HEK293T (cell line): Measurements from ENCODE around the gene NFS1.

Experiments used
- CTCF ChIA-PET: fragments of 350-600 bp; formaldehyde crosslinking; extraction: SDS; loops from one replicate; lab custom pipeline; 2021; ENCODE audit warnings: antibody characterized with exemption, inconsistent platforms; lab: Yijun Ruan, JAX
- POLR2A ChIA-PET: fragments of 350-600 bp; formaldehyde crosslinking; extraction: SDS; loops from one replicate; lab custom pipeline; 2020; ENCODE audit warnings: antibody characterized with exemption, inconsistent platforms; lab: Yijun Ruan, JAX
- DNase-seq: peaks from one replicate; pipeline ENCODE4 v3.0.0; 2012; ENCODE audit warnings: mixed read lengths; ENCODE audit errors: extremely low spot score
- ARNT ChIP-seq: fragments of 450-650 bp; IDR thresholded peaks from 2 replicates; pipeline ENCODE4 v1.6.1; 2017; ENCODE audit warnings: mild to moderate bottlenecking
- BHLHE40 ChIP-seq: fragments of 450-650 bp; IDR thresholded peaks from 2 replicates; pipeline ENCODE4 v1.6.1; 2016; ENCODE audit warnings: mild to moderate bottlenecking, moderate library complexity, borderline replicate concordance
- CTBP1 ChIP-seq: fragments of 450-650 bp; IDR thresholded peaks from 2 replicates; pipeline ENCODE4 v1.6.1; 2016; ENCODE audit warnings: borderline replicate concordance
- ELF4 ChIP-seq: fragments of 450-650 bp; IDR thresholded peaks from 2 replicates; pipeline ENCODE4 v1.6.1; 2017; ENCODE audit warnings: antibody characterized with exemption
- FOXA1 ChIP-seq: fragments of 450-650 bp; IDR thresholded peaks from 2 replicates; pipeline ENCODE4 v1.6.1; 2016; ENCODE audit warnings: mild to moderate bottlenecking
- FOXK2 ChIP-seq: fragments of 450-650 bp; IDR thresholded peaks from 2 replicates; pipeline ENCODE4 v1.6.1; 2016; ENCODE audit warnings: mild to moderate bottlenecking
- FOXM1 ChIP-seq: fragments of 450-650 bp; IDR thresholded peaks from 2 replicates; pipeline ENCODE4 v1.6.1; 2017; ENCODE audit warnings: mild to moderate bottlenecking, borderline replicate concordance
- HDGF ChIP-seq: fragments of 450-650 bp; IDR thresholded peaks from 2 replicates; pipeline ENCODE4 v1.6.1; 2017; ENCODE audit warnings: antibody characterized with exemption, borderline replicate concordance
- L3MBTL2 ChIP-seq: fragments of 450-650 bp; conservative IDR thresholded peaks from 2 replicates; pipeline ENCODE4 v1.6.1; 2016; ENCODE audit warnings: mild to moderate bottlenecking
- LEF1 ChIP-seq: fragments of 450-650 bp; IDR thresholded peaks from 2 replicates; pipeline ENCODE4 v1.6.1; 2017; ENCODE audit warnings: mild to moderate bottlenecking, borderline replicate concordance
- NFRKB ChIP-seq: fragments of 450-650 bp; IDR thresholded peaks from 2 replicates; pipeline ENCODE4 v1.6.1; 2016; ENCODE audit warnings: mild to moderate bottlenecking, moderate library complexity
- SP1 ChIP-seq: fragments of 450-650 bp; IDR thresholded peaks from 2 replicates; pipeline ENCODE4 v1.6.1; 2017
- SUZ12 ChIP-seq: fragments of 450-650 bp; IDR thresholded peaks from 2 replicates; pipeline ENCODE4 v1.6.1; 2016; ENCODE audit warnings: mild to moderate bottlenecking
- TARDBP ChIP-seq: fragments of 450-650 bp; IDR thresholded peaks from 2 replicates; pipeline ENCODE4 v1.6.1; 2016
- ZNF384 ChIP-seq: fragments of 450-650 bp; IDR thresholded peaks from 2 replicates; pipeline ENCODE4 v1.6.1; 2016
- TF ChIP-seq, protein P1 (sequence below): fragments of 450-650 bp; IDR thresholded peaks from 2 replicates; pipeline ENCODE4 v1.6.1; 2016

The NFS1 gene

DNA sequence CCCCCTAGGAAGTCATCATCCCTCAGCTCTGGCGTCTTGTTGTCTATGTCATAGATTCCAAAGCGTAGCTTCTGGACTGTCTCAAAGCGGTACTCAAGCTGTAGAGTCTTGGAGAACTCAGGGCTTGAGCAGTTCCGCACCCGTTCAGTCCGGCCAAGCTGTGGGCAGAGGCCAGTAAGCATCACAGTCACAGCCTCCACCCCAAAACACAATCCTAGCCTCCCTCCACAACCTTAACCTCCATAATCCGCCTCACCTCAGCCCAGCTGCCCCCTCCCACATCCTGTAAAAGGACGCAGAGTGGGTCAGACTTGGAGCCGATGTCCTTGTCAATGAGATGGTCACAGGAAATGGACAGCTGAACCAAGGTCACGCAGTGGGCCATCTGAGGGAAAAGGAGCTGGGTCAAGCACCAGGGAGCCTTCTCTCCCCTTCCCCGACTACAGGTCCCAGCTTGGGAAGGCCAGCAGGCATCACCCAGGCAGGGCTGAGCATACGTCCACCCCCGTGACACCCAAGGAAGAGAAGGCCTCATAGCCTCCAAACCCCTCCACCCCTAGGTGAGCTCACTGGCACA, 66.5 kb downstream of the NFS1 start:
- POLR2A ChIA-PET, result no interaction called here
- no peak for TF ChIP-seq ZNF384
- DNase-seq, result no peak
- CTCF ChIA-PET, result no interaction called here

DNA sequence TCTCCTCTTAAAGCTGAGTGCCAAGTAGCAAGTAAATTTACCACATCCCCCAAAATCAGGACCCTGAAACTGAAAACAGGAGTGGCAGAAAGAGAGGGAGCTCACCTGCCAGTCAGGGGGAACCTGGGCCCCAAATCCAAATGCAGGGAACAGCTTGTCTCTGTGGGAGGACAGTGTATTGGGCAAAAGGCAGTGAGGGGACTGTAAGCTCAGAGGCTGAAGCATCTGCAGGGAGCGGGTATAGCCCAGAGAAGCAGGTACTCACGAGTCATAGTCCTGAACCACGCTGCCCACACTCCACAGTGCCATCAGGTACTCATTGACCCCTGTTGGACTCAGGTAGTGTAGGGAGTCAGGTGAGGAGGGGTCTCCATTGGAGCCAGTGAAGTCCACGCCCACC, 68.5 kb downstream of the NFS1 start:
- CTCF ChIA-PET, result interaction anchor here (0.5 to 1.5 kb wide), 3 partner anchors 11 to 1534 kb away, joined by 3 to 7 read pairs (median 4); no protein-coding TSS in a partner anchor
- TF ChIP-seq, protein P1, sequence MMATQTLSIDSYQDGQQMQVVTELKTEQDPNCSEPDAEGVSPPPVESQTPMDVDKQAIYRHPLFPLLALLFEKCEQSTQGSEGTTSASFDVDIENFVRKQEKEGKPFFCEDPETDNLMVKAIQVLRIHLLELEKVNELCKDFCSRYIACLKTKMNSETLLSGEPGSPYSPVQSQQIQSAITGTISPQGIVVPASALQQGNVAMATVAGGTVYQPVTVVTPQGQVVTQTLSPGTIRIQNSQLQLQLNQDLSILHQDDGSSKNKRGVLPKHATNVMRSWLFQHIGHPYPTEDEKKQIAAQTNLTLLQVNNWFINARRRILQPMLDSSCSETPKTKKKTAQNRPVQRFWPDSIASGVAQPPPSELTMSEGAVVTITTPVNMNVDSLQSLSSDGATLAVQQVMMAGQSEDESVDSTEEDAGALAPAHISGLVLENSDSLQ, result no peak
- TF ChIP-seq TARDBP (no peak), FOXK2 (no peak), SUZ12 (no peak), HDGF (no peak), SP1 (no peak), BHLHE40 (no peak), CTBP1 (no peak), FOXA1 (no peak), ZNF384 (no peak), FOXM1 (no peak), ARNT (no peak), NFRKB (no peak), ELF4 (no peak), L3MBTL2 (no peak), LEF1 (no peak)
- DNase-seq, result no peak
- POLR2A ChIA-PET, result no interaction called here

GRCh38 chr20:35629427-35630145, 69.6 kb downstream of the NFS1 start:
- TF ChIP-seq ELF4 (no peak), L3MBTL2 (no peak), SUZ12 (no peak), FOXK2 (no peak), SP1 (no peak), BHLHE40 (no peak), LEF1 (no peak), FOXA1 (no peak), HDGF (no peak)
- TF ChIP-seq, protein P1, result no peak
- ChIA-PET POLR2A (no interaction called here), CTCF (interaction anchor here (0.6 kb wide), 1 partner anchor 9 kb away, joined by 6 read pairs; no protein-coding TSS in a partner anchor)
- no peak for DNase-seq

DNA sequence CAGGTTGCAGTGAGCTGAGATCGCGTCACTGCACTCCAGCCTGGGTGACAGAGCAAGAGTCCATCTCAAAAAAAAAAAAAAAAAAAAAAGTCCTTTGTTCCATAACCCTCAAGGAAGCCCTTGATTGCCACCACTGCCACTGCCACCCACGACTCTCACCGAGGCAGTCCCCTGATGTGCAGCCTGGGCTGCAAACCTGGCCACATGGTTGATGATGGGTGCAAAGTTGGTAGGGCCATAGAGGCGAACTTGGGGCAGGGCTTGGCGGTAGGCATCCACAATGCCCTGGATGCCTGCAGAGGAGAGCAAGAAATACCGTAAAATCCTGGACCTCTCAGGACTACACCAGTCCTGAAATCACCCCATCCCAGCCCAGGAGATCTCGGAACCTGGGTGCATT, 72.0 kb downstream of the NFS1 start:
- ChIA-PET POLR2A (interaction anchor here (0.8 kb wide), 1 partner anchor 8 kb away, joined by 3 read pairs; no protein-coding TSS in a partner anchor), CTCF (interaction anchor here (1.2 kb wide), 1 partner anchor 8 kb away, joined by 3 read pairs; no protein-coding TSS in a partner anchor)
- no peak for DNase-seq
- TF ChIP-seq TARDBP (no peak), ELF4 (no peak), SP1 (no peak), CTBP1 (no peak), ARNT (no peak), FOXA1 (no peak), BHLHE40 (no peak), ZNF384 (no peak), LEF1 (no peak), HDGF (no peak), SUZ12 (no peak), NFRKB (no peak), FOXM1 (no peak), L3MBTL2 (no peak), FOXK2 (no peak)
- TF ChIP-seq, protein P1, result no peak

DNA sequence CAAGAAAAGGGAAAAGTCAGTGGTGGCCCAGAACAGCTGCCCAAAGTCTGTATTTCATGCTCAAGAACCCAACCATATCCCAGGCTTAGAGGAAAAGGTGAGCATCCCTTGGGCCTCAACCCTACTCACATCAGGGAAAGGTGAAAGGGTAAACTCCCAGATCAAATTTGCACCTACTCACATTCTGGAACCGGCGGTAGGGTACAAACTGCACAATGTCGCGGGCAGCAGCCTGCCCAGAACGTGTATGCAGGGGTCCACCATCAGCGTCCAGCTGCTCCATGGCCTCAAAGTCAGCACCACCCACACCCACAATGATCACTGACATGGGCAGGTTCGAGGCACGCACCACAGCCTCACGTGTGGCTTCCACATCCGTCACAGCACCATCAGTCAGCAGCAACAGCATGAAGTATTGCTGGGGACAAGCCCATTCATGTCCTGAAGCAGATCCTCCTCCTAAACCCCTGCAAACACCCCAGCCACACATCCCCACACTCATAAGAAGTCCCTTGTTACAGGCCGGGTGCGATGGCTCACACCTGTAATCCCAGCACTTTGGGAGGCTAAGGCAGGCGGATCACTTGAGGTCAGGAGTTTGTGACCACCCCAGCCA, 72.7 kb downstream of the NFS1 start:
- CTCF ChIA-PET, result no interaction called here
- no peak for DNase-seq
- POLR2A ChIA-PET, result no interaction called here
- TF ChIP-seq SP1, result no peak
- no peak for TF ChIP-seq FOXM1
- TF ChIP-seq, protein P1, result no peak
- TF ChIP-seq CTBP1, result no peak
- no peak for TF ChIP-seq FOXA1
- no peak for TF ChIP-seq SUZ12
- no peak for TF ChIP-seq ZNF384
- no peak for TF ChIP-seq ELF4
- no peak for TF ChIP-seq L3MBTL2
- no peak for TF ChIP-seq NFRKB
- no peak for TF ChIP-seq LEF1
- no peak for TF ChIP-seq TARDBP
- no peak for TF ChIP-seq HDGF
- TF ChIP-seq ARNT, result no peak
- no peak for TF ChIP-seq FOXK2
- TF ChIP-seq BHLHE40, result no peak
